DND-41 (cell line): Measurements from ENCODE around the gene ZC3H11A.
"Not testable (repeated sequence)": the region's sequence is repeated elsewhere in the genome, so short reads cannot be mapped to it uniquely, and the experiment has no call there.

Experiments
- ATAC-seq: fragments of 200-7000 bp; cut with Tn5 transposase; 3 replicates; pipeline ENCODE4 v1.9.1; 2021; ENCODE audit warnings: low read depth; ENCODE audit not compliant: insufficient read depth
- DNase-seq: peaks from one replicate; pipeline ENCODE4 v3.0.0-alpha.2; 2020
- H2AFZ ChIP-seq: 2 replicates; pipeline ENCODE4 v1.6.0; 2012; ENCODE audit warnings: low read depth, low read length
- H3K27ac ChIP-seq: 2 replicates; pipeline ENCODE4 v1.5.1; 2012; ENCODE audit warnings: low read length, inconsistent platforms
- H3K27me3 ChIP-seq: fragments of 200-600 bp; sonication (generic); 2 replicates; pipeline ENCODE4 v1.6.0; 2012; ENCODE audit warnings: low read length, mild to moderate bottlenecking, inconsistent platforms; ENCODE audit not compliant: insufficient read depth, poor library complexity
- H3K36me3 ChIP-seq: 2 replicates; pipeline ENCODE4 v1.5.1; 2012; ENCODE audit warnings: low read length, inconsistent platforms; ENCODE audit not compliant: insufficient read depth
- H3K4me1 ChIP-seq: 2 replicates; pipeline ENCODE4 v1.5.1; 2012; ENCODE audit warnings: mild to moderate bottlenecking, low read length; ENCODE audit not compliant: insufficient read depth
- H3K4me2 ChIP-seq: 2 replicates; pipeline ENCODE4 v1.6.0; 2012; ENCODE audit warnings: mild to moderate bottlenecking, moderate library complexity, low read length, inconsistent platforms; ENCODE audit not compliant: insufficient read depth
- H3K4me3 ChIP-seq, 2 experiments: fragments of 200-600 bp in 1 of 2; shearing (Covaris generic) in 1 of 2; 2 replicates each; pipeline ENCODE4 v1.5.1; 2012 to 2016; ENCODE audit warnings: inconsistent platforms in 2 of 2, low read length in 2 of 2, mild to moderate bottlenecking in 2 of 2, low read depth in 1 of 2, moderate library complexity in 1 of 2
- H3K79me2 ChIP-seq: 2 replicates; pipeline ENCODE4 v1.6.0; 2012; ENCODE audit warnings: low read length, inconsistent platforms; ENCODE audit not compliant: insufficient read depth
- H3K9ac ChIP-seq: 2 replicates; pipeline ENCODE4 v1.6.0; 2012; ENCODE audit warnings: low read depth, mild to moderate bottlenecking, inconsistent platforms, low read length, moderate library complexity
- H3K9me3 ChIP-seq: 2 replicates; pipeline ENCODE4 v1.5.1; 2012; ENCODE audit warnings: low read length, moderate library complexity, mild to moderate bottlenecking, inconsistent platforms; ENCODE audit not compliant: insufficient read depth, severe bottlenecking
- H4K20me1 ChIP-seq: 2 replicates; pipeline ENCODE4 v1.6.0; 2012; ENCODE audit warnings: low read length; ENCODE audit not compliant: insufficient read depth
- EZH2 ChIP-seq: IDR thresholded peaks from 3 replicates; pipeline ENCODE4 v1.6.1; 2012; ENCODE audit warnings: borderline replicate concordance, low read depth, mild to moderate bottlenecking, moderate library complexity, low read length, inconsistent platforms; ENCODE audit not compliant: severe bottlenecking
- TF ChIP-seq, protein P1 (sequence below): IDR thresholded peaks from 2 replicates; pipeline ENCODE4 v1.5.1; 2012; ENCODE audit warnings: borderline replicate concordance, low read length, moderate library complexity, mild to moderate bottlenecking; ENCODE audit not compliant: poor library complexity, severe bottlenecking; ENCODE audit errors: extremely low read depth

Gene ZC3H11A

GRCh38 chr1:203795441-203796235 lies at the start of gene ZC3H11A, which contains the start of gene ZBED6:
TSS of gene ZC3H11A (plus strand) at chr1:203795623. CDS start at chr1:203817071, 21,448 bp downstream.
TSS of gene ZBED6 (plus strand) at chr1:203795623. CDS start at chr1:203797523, 1,900 bp downstream.
- DNase-seq, result peak; percentile 99
- no peaks in the 10 kb centered on the region for H3K27me3 ChIP-seq
- TF ChIP-seq, protein P1, sequence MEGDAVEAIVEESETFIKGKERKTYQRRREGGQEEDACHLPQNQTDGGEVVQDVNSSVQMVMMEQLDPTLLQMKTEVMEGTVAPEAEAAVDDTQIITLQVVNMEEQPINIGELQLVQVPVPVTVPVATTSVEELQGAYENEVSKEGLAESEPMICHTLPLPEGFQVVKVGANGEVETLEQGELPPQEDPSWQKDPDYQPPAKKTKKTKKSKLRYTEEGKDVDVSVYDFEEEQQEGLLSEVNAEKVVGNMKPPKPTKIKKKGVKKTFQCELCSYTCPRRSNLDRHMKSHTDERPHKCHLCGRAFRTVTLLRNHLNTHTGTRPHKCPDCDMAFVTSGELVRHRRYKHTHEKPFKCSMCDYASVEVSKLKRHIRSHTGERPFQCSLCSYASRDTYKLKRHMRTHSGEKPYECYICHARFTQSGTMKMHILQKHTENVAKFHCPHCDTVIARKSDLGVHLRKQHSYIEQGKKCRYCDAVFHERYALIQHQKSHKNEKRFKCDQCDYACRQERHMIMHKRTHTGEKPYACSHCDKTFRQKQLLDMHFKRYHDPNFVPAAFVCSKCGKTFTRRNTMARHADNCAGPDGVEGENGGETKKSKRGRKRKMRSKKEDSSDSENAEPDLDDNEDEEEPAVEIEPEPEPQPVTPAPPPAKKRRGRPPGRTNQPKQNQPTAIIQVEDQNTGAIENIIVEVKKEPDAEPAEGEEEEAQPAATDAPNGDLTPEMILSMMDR, result peak; percentile 1
- no peak for TF ChIP-seq EZH2
- peak within 1 kb of the TSS; percentile 93 for H3K27ac ChIP-seq
- H3K9me3 ChIP-seq, result no peaks in the 10 kb centered on the region
- ATAC-seq, result peak; percentile 98
- peaks cover 44% of the 10 kb centered on the region for H4K20me1 ChIP-seq
- peak within 1 kb of the TSS; percentile 79 for H3K9ac ChIP-seq
- peaks cover 52% of the 10 kb centered on the region for H3K79me2 ChIP-seq
- peaks cover 54% of the 10 kb centered on the region for H3K4me1 ChIP-seq
- H2AFZ ChIP-seq, result peak within 1 kb of the TSS; percentile 89
- H3K4me3 ChIP-seq, result peak within 1 kb of the TSS; percentile 79 to 93
- peaks cover 38% of the 10 kb centered on the region for H3K36me3 ChIP-seq
- peak within 1 kb of the TSS; percentile 89 for H3K4me2 ChIP-seq

- Histone ChIP-seq H3K9ac (no peak overlapping the region), H3K4me1 (no peaks in the 10 kb centered on the region), H3K27ac (no peak overlapping the region)
These were observed 49.1 kb upstream of the ZC3H11A start for GRCh38 chr1:203746281-203746680.

DNA sequence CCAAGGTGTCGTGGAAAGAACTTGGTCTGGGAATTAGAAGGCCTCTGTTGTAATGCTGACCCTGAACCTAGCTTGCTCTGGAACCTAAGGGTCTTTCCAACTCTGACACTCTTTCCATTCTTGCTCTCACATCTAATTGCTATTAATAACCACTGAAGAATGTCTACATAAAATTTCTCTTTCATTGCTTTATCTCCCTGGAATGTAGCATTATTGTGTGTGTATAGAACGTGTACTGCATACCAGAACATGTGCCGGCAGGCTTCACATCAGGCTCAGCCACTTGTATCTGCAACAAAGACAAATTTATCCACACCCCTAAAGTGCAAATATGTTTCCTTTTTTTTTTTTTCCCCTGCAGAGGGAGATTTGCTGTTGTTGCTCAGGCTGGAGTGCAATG lies 44.4 kb upstream of the ZC3H11A start:
- H3K79me2 ChIP-seq, result no peaks in the 10 kb centered on the region
- no peaks in the 10 kb centered on the region for H3K36me3 ChIP-seq
- peaks cover 13% of the 10 kb centered on the region for H3K4me1 ChIP-seq
- H3K4me2 ChIP-seq, result no peak overlapping the region
- DNase-seq, result no peak
- TF ChIP-seq, protein P1, result no peak
- TF ChIP-seq EZH2, result no peak
- no peak overlapping the region for H2AFZ ChIP-seq
- H3K27me3 ChIP-seq, result no peaks in the 10 kb centered on the region
- no peak overlapping the region for H3K9ac ChIP-seq
- H3K9me3 ChIP-seq, result no peaks in the 10 kb centered on the region
- no peak for ATAC-seq
- no peak overlapping the region for H3K27ac ChIP-seq
- no peaks in the 10 kb centered on the region for H4K20me1 ChIP-seq
- H3K4me3 ChIP-seq, result no peak overlapping the region

More at GRCh38 chr1:203746281-203746680, 49.1 kb upstream of the ZC3H11A start:
- Histone ChIP-seq H3K9me3 (no peaks in the 10 kb centered on the region), H3K4me3 (no peak overlapping the region), H3K27me3 (no peaks in the 10 kb centered on the region), H4K20me1 (no peaks in the 10 kb centered on the region), H3K79me2 (no peaks in the 10 kb centered on the region), H2AFZ (no peak overlapping the region), H3K4me2 (no peak overlapping the region), H3K36me3 (peaks cover 21% of the 10 kb centered on the region)
- ATAC-seq (no peak), DNase-seq (no peak)
- TF ChIP-seq EZH2, result no peak
- TF ChIP-seq, protein P1, result no peak

- H3K4me1 ChIP-seq, result peaks cover 13% of the 10 kb centered on the region
- H3K9me3 ChIP-seq, H3K4me3 ChIP-seq, H3K79me2 ChIP-seq, H2AFZ ChIP-seq, ATAC-seq, H3K36me3 ChIP-seq, H4K20me1 ChIP-seq, H3K4me2 ChIP-seq, H3K27ac ChIP-seq, H3K27me3 ChIP-seq, H3K9ac ChIP-seq, DNase-seq: not testable (repeated sequence)
These were observed 43.6 kb upstream of the ZC3H11A start for GRCh38 chr1:203751618-203752361.
